HG02885 (cell line): Measurements from ENCODE around the gene RABGAP1L.
"Not testable (repeated sequence)": the region's sequence is repeated elsewhere in the genome, so short reads cannot be mapped to it uniquely, and the experiment has no call there.

Source experiments
- ATAC-seq: cut with Tn5 transposase; IDR thresholded peaks from one replicate; pipeline ENCODE4 v1.9.1; 2021; ENCODE audit warnings: mild to moderate bottlenecking; ENCODE audit not compliant: unreplicated experiment, poor library complexity

The RABGAP1L gene

GRCh38 chr1:174276087-174276486, 116.8 kb downstream of the RABGAP1L start:
- ATAC-seq, result peak; percentile 59

- ATAC-seq, result no peak
Measured at GRCh38 chr1:174284052-174284451, 124.7 kb downstream of the RABGAP1L start.

- no peak for ATAC-seq
Measured at GRCh38 chr1:174286042-174286441, 126.7 kb downstream of the RABGAP1L start.

- ATAC-seq, result no peak
Measured at GRCh38 chr1:174289644-174290310, 130.5 kb downstream of the RABGAP1L start.

- ATAC-seq, result no peak
Measured at GRCh38 chr1:174291059-174291458, 131.7 kb downstream of the RABGAP1L start.

- ATAC-seq, result no peak
Measured at GRCh38 chr1:174296309-174296708, 137.0 kb downstream of the RABGAP1L start.

GRCh38 chr1:174297351-174297750, 138.0 kb downstream of the RABGAP1L start:
- no peak for ATAC-seq

GRCh38 chr1:174301295-174302077, 142.2 kb downstream of the RABGAP1L start:
- ATAC-seq, result no peak

GRCh38 chr1:174308604-174309003, 149.3 kb downstream of the RABGAP1L start:
- no peak for ATAC-seq

- ATAC-seq, result no peak
Measured at GRCh38 chr1:174309490-174309889, 150.2 kb downstream of the RABGAP1L start.

GRCh38 chr1:174314433-174314832, 155.1 kb downstream of the RABGAP1L start:
- ATAC-seq, result no peak

- no peak for ATAC-seq
Measured at GRCh38 chr1:174315239-174315638, 155.9 kb downstream of the RABGAP1L start.

GRCh38 chr1:174320897-174321296, 161.6 kb downstream of the RABGAP1L start:
- not testable (repeated sequence) for ATAC-seq

- no peak for ATAC-seq
Measured at GRCh38 chr1:174322202-174322862, 163.0 kb downstream of the RABGAP1L start.

GRCh38 chr1:174324493-174324892, 165.2 kb downstream of the RABGAP1L start:
- ATAC-seq, result no peak

- ATAC-seq, result no peak
Measured at GRCh38 chr1:174324939-174325338, 165.6 kb downstream of the RABGAP1L start.

- ATAC-seq, result no peak
Measured at GRCh38 chr1:174326278-174326677, 167.0 kb downstream of the RABGAP1L start.

GRCh38 chr1:174333437-174333836, 174.1 kb downstream of the RABGAP1L start:
- no peak for ATAC-seq

- no peak for ATAC-seq
Measured at GRCh38 chr1:174337000-174337681, 177.8 kb downstream of the RABGAP1L start.

- ATAC-seq, result not testable (repeated sequence)
Measured at GRCh38 chr1:174340404-174340803, 181.1 kb downstream of the RABGAP1L start.

- ATAC-seq, result peak; percentile 64
Measured at GRCh38 chr1:174344162-174344561, 184.8 kb downstream of the RABGAP1L start.
